Measurements from ENCODE around the gene GNLY. TPM values are rescaled to one million over a fixed set of nuclear protein-coding genes. Genes with fewer than 3 reads are reported as not detected.

GNLY gene
- total and polyA plus RNA-seq, 10 donors, result 13.1 to 87.8 (median 35.2) TPM

- Histone ChIP-seq H3K27me3 (replicated peaks in 1 of 7) (peaks cover 0 to 17% (median 0%) of the 10 kb centered on the region in 7 donors), H3K27ac (peak overlapping the region in 1 of 8 donors; percentile 35), H3K4me1 (peaks cover 0 to 14% (median 13%) of the 10 kb centered on the region in 6 donors), H3K36me3 (no peaks in the 10 kb centered on the region), H3K9me3 (no peaks in the 10 kb centered on the region), H3K4me3 (no peak overlapping the region)
- 75 to 77% (median 76%) methylated on average over 12 to 18 of the region's 18 CpGs for WGBS, 5 donors
- TF ChIP-seq POLR2AphosphoS5 (IDR thresholded peaks at IDR 0.05) (peak in 2 of 3 donors; percentile 45 to 52), POLR2A (IDR thresholded peaks at IDR 0.05) (no peak)
- no peak for DNase-seq
- intact Hi-C loops (cut with DNase I; ENCODE audit: low total_unique reads), result no loop called here
Measured at GRCh38 chr2:85733121-85733960, 39.2 kb downstream of the GNLY start.

GRCh38 chr2:85734015-85734414 lies 39.9 kb downstream of the GNLY start:
- Histone ChIP-seq H3K27me3 (replicated peaks in 1 of 7) (peaks cover 0 to 10% (median 0%) of the 10 kb centered on the region in 7 donors), H3K36me3 (no peaks in the 10 kb centered on the region), H3K9me3 (no peaks in the 10 kb centered on the region), H3K4me1 (peaks cover 0 to 7% (median 6%) of the 10 kb centered on the region in 6 donors), H3K27ac (no peak overlapping the region), H3K4me3 (no peak overlapping the region)
- TF ChIP-seq CTCF (IDR thresholded peaks at IDR 0.05 in 8 of 11, conservative IDR thresholded peaks at IDR 0.05 in 3 of 11) (no peak), POLR2AphosphoS5 (IDR thresholded peaks at IDR 0.05) (no peak), POLR2A (IDR thresholded peaks at IDR 0.05) (no peak)
- 83 to 100% (median 92%) methylated on average over 2 to 4 of the region's 4 CpGs for WGBS, 5 donors
- intact Hi-C loops (cut with DNase I; ENCODE audit: low total_unique reads), result no loop called here
- no peak for DNase-seq

DNA sequence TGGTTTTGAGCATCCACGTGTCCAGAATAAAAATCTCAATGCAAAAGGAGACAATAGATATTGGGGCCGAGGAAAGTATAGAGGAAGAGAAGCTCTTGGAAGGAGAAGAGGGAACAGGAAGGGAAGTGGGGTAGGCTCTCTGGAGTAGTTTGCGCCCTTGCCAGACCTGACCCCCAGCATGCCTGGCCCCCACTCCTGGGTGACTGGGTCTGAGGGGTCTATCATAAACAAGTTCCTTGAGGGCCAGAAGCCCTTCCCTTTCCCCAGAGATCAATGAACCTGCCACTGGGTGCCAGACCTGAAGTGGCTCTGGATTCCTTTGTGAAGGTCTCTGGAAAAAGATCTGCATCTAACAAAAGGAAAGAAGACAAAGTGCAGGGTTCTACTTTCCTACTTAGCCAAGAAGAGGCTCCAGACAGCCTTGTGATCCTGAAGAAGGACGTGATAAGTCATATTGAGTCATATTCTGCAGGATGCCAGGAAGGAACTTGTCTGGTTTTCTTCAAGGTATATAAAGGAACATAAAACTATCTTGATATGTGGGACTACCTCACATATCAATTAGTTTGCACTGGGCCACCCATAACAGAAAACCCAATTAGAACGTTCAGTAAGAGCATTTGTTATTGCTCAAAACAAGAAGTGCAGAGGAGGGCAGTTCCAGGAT lies 40.9 kb downstream of the GNLY start:
- intact Hi-C loops (cut with DNase I; ENCODE audit: low total_unique reads), result no loop called here
- H3K9me3 ChIP-seq, result no peaks in the 10 kb centered on the region
- no peak overlapping the region for H3K4me3 ChIP-seq
- H3K27ac ChIP-seq, result no peak overlapping the region
- H3K4me1 ChIP-seq, result no peaks in the 10 kb centered on the region
- H3K36me3 ChIP-seq, result no peaks in the 10 kb centered on the region
- WGBS, 5 donors, result 70 to 88% (median 75%) methylated on average over 5 of the region's 5 CpGs
- no peak for DNase-seq
- H3K27me3 ChIP-seq (replicated peaks in 1 of 7), result peaks cover 0 to 3% (median 0%) of the 10 kb centered on the region in 7 donors
- TF ChIP-seq POLR2A (IDR thresholded peaks at IDR 0.05) (no peak), POLR2AphosphoS5 (IDR thresholded peaks at IDR 0.05) (no peak), CTCF (IDR thresholded peaks at IDR 0.05 in 8 of 11, conservative IDR thresholded peaks at IDR 0.05 in 3 of 11) (no peak)

- intact Hi-C loops (cut with DNase I; ENCODE audit: low total_unique reads), result no loop called here
- H3K9me3 ChIP-seq, result no peaks in the 10 kb centered on the region
- DNase-seq, result no peak
- H3K4me3 ChIP-seq, result no peak overlapping the region
- no peaks in the 10 kb centered on the region for H3K4me1 ChIP-seq
- TF ChIP-seq POLR2A (IDR thresholded peaks at IDR 0.05), result no peak
- TF ChIP-seq POLR2AphosphoS5 (IDR thresholded peaks at IDR 0.05), result no peak
- TF ChIP-seq CTCF (IDR thresholded peaks at IDR 0.05 in 8 of 11, conservative IDR thresholded peaks at IDR 0.05 in 3 of 11), result no peak
- peaks cover 0 to 3% (median 0%) of the 10 kb centered on the region in 7 donors for H3K27me3 ChIP-seq (replicated peaks in 1 of 7)
- H3K36me3 ChIP-seq, result no peaks in the 10 kb centered on the region
- no peak overlapping the region for H3K27ac ChIP-seq
Measured at GRCh38 chr2:85735691-85736090, 41.5 kb downstream of the GNLY start.

All from spleen (tissue), 11 donors.